ENCODE data around the gene FABP1.
A peak's percentile ranks its signal among the peaks of the same experiment; 100 is the strongest.

The FABP1 gene

DNA sequence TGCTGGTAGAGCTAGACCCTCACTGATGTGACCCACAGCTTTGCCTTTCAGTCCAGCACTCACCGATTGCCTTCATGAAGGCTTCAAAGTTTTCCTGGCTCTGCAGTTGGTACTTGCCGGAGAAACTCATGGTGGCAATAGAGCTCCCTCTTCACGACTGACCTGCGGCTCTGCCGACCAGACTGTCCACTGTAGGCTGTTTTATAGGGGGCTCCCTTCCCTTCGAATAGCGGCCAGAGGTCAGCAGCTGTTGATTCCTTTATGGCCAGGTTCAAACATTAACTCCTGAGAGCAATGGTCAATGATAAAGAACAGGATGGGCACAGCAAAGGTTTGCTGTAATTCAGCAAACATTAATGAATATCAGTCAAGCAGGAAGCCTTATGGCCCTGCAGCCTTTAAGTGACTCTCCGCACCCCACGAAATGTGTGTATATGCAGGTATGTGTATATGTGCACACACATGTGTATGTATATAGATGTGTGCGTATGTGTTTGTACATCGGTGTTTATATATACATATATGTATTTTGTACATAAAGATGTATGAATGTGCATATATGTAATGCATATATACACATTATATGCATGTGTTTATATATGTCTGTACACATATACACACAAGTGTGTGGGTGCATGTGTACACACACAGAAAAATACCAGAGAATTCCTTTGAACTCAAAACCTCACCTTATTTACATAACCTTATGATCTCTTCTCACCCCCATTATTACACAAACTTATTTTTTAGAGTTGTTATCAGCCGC is at the start of gene FABP1:
Gene FABP1 (minus strand): TSS at position 175 of the 766 bp plus-strand sequence. CDS start 45 bp downstream, at position 130.
- no peak for DNase-seq

DNA sequence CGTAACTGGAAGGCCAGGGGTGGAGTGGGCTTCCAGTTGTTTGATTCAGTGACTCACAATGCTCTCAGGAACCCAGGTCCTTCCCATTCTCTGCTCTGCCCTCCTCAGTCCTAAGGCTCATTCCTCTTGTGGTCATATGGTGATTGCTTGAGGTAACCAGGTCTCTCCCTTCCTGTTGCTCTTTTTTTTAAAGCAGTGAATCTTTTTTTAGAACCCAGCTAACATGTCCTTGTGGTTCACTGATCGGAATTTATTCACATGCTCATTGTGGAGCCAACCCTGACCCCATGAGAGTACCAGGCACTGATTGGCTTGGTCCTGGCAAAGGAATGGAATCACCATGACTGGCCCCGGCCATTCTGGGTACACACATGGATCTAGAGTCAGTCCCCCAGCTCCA is 49.7 kb upstream of the FABP1 start:
- DNase-seq: no peak

DNA sequence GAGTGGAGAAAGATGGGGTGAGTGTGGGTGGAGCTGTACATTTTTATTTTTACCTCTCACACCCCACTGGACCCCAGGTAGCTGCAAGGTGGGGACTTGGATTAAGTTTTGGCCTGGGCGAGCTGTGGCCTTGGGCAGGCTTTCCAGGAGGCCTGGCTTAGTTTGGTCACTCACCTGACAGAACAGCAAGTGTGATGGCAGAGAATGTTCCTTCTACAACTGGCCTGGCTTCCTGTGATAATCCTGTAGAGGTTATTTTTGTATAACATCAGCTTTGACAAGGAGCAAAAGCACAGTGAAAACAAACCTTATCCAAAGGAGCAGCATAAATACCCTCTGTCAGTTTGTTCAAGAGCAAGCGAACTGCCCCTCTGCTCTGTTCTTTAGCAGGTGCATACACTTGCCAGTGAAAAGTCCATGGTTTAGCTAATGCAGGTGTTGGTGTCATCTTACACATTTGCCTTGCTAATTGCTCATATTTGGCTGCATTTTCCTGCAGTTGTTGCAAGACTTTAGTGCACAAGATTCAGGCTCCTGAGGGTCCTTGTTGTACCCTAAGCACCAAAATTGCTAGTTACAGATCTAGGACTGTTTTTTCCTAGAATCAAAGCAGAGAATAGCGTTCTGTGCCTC is 48.6 kb upstream of the FABP1 start:
- peak; percentile 1 for DNase-seq

DNA sequence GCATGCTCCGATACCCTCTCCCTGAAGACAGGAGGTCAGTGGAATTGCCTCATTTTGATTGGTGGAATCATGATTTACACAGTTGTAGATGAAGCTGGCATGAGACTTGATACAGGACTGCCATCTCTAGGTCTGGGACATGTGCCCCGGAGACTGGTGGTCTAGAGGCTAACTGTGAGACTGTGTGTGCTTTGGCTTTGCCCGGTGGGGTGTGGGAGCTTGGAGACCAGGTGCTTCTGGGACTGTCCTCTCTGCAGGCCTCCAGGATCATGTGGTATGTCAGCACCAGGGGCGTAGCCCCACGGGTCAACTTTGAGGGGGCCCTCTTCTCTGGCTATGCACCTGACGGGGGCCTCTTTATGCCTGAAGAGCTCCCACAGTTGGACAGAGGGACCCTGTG is 45.0 kb upstream of the FABP1 start:
- DNase-seq: no peak

DNA sequence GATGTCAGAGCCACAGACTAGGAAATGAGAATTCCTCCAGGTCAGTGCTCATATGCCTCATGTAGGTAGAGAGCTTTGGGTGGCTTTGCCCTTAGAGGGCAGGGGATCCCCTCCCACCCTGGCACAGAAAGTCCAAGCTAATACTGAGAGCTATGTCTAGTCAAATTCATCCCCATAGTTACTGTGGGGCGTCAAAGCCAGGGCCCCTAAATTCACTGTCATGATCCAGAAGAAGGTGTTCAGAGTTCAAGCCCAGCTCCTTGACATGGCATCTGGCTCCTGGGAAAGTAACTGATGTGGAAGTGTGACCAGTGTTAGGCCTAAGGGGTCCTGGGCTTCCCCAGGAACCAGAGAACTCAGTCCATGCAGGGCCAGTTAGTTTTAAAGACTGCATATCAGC is 44.1 kb upstream of the FABP1 start:
- DNase-seq: no peak

DNA sequence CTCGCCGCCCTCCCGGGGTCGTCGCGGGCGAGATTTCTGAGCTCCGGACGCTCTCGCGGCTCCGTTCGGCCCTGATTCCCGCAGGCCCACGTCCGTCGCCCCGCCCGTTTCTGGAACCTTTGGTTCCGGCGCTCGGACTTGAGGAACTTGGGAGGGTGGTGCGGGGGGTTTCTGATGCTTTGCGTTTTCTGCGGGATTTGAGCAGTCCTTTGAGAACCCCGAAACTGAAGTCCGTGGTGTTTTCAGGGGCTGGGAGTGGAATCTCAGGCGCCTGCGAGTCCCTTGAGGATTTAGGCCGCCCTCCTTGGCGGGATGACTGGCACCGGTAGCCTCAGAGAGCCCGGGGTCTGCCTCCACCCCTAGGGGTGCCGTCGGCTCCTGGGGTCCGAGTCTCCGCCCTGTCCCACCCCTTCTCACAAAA is 42.6 kb upstream of the FABP1 start:
- DNase-seq: no peak

DNA sequence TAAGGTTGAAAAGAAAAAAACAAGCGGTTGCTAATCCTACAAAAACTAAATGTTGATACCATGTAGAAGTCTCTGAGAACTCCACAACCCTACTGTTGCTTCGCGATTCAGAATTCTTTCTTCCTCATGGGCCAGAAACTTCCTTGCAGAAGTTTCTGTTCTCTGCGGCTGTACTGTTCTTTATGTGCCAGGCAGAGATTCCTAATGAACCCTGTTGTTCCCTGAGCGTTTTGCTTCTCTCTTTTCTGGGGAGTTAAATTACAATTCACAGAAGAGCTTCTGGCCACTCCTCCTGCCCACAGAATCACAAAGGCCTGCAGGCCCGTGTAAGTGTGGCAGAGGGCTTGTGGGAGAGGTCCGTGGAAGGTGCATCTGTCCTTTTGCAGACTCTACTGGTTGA is 40.5 kb upstream of the FABP1 start:
- DNase-seq: no peak

DNA sequence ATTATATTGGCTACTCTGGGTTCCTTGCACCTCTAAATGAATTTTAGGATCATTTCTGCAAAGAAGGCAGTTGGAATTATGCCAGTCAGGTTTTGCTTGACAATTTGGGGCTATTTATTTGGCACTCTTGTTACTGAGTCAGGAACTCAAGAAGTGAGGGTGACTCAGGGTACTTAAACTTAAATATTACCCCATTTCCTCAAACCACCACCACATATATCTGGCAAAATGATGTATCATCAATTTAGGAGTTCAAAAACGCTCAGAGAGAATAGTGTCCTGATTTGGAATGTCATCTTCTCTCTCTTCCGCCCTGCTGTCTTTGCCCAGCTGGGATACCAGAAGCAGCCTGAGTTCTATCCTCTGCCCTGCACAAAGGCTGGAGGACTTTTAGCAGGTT is 39.9 kb upstream of the FABP1 start:
- no peak for DNase-seq

DNA sequence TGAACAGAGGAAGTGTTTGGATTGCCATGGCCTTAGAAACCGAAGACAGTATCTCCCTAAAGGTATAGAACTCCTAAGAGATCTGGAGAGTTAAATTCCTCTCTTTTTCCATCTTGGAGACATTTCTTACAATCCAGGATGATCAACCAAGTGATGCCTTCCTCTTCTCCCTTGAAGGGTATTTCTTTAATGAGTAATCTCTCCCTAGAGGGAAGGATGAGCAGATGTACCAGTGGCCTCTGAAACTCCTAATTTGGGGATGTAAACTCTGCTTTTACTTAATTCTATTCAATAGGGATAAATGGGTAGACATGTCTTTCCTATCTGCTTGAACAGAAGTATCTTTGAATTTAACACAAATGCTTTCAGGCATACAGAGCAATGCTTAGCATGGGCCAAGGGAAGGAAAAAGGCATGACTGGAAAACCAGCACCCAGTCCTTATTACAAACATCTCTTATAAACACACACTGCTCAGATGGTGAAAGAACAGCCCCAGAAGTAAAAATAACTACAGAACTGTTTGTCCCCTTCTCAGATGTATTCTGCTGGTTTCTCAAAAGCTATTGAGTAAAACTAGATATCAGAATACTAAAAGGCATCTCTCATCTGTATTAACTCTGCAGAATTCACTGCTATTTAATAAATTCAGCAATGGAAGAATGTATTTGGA is 37.6 kb upstream of the FABP1 start:
- DNase-seq: no peak

DNA sequence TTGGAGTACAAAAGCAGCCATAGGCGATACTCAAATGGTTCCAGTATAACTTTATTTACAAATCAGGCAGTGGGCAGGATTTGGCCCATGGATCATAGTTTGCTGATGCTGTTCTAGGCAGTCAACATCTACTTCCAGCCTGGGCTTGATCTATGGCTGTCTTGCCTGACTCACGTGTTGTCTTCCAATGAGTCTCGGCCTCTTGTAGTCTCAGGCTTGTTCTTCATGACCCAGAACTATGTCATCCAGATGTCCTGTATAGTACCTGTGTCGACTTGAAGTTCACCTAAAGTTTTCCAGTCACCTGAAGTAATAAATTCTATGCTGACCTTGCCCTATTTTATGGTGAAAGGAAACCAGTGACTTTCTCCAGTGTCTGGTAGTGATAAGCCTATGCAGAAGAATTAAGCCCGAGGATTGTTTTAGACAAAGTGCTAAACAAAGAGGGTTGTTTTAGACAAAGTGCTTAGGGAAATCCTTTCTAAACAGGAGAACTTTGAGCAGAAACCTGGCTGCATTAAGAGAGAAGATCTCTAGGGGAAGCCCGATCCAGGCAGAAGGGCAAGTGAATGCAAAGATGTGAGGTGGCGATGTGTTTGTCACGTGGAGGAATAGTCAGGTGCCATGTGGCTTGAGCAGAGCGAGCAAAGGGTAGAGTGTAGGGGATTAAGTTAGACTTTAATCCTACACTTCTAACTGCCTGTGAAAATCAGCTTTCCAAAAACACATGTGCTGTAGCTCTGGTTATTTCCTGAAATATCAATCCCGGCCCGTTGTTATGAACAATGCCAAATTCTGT is 33.8 kb upstream of the FABP1 start:
- DNase-seq: no peak

DNA sequence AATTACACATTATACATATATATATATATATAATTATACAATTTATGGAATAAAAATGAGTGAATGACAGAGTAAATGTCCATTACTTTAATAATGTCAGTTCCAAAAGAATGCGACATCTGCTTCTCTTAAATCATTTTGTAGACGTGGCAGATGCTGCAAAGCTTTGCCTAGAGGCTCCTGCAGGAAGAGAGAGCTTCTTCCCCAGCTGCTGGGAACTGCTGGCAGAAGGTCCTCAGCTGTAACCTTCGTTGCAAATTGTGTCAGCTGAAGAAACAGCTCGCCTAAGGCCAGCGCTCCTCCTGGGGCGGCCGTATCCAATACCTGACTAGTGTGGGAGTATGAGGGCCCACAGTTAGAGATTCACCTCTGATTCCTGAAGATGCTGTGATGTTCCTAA is 32.7 kb upstream of the FABP1 start:
- no peak for DNase-seq

DNA sequence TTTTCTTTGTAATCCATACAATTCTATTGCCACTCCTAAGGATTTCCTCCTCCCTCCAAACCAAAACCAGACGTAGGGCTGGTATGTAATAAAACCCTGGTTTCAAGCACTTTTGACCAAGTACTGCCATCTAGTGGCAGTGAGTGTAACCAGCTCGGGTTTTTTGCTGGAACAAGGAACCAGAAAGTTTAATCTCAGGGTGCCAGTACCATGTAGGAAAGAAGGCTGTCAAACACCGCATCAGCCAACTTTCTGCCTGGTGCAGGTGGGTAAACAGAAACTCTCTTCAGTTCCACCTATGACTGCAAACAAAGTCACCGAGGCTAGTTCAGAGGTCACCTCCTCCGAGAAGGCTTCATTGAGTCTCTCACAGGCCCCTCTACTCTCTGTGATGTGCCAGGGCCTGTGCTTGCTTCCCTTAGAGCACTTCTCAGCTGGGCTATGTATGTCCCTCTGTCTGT is 32.1 kb upstream of the FABP1 start:
- peak; percentile 25 for DNase-seq

DNA sequence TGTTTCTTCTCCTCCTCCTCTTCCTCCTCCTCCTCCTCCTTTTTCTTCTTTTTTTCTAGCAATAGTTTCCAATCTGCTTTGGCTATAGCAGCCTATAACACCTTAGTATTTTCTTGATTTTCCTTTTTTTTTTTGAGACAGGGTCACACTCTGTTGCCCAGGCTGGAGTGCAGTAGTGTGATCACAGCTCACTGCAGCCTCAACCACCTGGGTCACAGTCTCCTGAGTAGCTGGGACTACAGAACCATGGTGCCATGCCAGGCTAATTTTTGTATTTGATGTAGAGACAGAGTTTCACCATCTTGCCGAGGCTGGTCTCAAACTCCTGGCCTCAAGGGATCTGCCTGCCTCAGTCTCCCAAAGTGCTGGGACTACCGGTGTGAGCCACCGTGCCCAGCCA is 31.6 kb upstream of the FABP1 start:
- no peak for DNase-seq

DNA sequence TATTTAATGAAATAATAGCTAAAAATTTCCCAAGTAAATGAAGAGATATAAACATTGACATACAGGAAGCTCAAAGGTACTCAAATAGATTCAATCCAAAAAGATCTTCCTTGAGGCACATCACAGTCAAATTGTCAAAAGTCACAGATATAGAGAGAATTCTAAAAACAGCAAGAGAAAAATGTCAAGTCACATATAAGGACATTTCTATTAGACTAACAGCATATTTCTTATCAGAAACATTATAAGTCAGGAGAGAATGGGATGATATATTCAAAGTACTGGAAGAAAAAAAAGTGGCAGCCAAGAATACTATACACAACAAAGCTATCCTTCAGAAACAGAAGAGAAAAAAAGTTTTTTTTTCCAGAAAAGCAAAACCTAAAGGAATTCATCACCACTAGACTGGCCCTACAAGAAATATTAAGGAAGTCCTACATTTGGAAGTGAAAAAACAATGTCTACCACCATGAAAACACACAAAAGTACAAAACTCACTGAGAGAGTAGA is 21.1 kb upstream of the FABP1 start:
- no peak for DNase-seq

DNA sequence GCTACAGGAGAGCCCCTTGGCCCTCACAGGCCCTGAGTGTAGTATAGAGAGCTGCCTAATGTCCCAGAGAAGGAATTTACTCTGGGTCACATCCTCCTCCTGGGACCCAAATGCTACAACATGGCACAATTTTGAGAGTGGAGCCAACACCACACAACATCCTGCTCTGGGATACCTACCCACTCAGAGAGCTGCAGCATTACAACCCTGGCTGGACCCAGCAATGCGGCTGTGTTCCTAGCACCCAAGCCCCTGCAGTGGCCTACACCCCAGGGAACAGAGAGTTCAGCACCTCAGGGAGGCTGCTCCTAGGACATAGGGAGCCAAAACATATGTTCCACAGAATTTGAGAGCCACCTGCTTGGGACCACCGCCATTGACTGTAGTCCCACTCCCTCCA is 19.3 kb upstream of the FABP1 start:
- DNase-seq: no peak

DNA sequence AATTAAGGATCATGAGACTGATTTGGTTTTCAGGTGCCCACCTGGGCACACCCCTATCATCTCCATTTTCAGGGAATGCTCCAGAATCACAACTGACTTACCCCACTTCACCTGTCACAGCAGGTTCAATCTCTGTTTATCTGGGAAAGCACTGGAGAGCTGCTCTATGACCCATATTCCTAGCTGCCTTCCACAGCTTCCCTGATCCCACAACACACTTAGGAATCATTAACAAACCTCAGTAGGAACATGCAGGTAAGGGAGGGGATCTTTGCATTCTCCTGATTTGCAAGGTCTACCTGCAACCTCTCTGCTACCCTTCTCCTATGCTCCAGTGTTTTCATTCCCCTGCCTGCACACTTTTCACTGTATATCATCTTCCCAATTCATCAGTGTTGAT is 18.7 kb upstream of the FABP1 start:
- DNase-seq: no peak

DNA sequence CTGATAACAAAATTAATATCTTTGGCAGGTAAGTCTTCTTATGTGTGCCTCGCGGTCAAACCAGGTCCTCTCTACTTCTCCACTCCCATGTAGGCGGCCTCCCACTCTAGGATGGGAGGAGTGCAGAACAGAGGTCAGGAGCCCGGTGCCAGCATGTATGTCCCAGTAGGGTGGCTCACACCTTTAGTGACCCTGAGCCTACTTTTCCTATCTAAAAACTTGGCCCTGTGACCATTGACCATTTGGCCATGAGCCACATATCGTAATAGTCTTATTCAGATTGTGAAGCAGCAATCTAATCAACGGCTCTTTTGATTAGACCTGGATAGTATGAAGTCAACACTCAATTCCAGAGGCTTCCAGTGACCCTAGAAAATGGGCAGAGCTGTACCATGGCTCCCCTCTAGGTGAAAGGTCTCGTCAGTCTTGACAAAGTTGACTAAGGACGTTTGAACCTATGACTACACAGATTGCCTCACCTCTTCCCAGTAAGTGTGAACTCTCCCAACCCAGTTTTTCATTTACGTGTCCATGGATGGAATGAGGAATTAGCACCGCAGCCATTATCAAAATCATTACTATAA is 17.1 kb upstream of the FABP1 start:
- DNase-seq: no peak

DNA sequence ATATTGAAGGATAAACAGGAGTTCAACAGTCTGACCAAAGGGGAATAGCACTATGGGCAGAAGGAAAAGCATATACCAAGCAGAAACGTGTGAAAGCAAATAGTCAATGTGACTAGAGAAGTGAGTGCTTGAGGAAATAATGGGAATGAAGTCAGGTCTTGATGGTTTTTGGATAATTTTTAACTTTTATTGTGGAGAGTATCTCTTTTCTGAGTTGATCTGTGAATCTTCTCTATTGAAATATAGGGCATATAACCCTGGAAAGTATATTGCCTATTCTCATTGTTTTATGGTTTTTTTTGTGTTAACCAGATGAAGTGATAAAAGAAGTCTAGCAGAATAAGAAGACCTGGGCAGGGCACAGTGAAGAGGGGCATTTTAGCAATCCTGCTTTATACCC is 16.4 kb upstream of the FABP1 start:
- DNase-seq: no peak

DNA sequence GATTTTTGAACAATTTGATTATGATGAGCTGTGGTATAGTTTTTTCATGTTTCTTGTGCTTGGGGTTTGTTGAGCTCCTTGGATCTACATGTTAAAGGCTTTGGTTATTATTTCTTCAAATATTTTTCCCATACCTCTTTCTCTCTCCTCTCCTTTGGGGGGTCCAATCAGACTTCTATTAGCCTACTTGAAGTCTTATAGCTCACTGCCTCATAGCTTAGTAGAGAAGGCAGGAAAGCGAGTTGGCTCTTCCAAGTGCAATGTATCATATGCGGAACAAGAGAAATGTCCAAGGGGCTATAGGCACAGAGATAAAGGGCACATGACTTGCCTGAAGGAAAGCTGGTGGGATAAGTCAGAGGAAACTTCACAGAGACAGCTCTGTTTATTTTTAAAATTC is 14.1 kb upstream of the FABP1 start:
- no peak for DNase-seq

DNA sequence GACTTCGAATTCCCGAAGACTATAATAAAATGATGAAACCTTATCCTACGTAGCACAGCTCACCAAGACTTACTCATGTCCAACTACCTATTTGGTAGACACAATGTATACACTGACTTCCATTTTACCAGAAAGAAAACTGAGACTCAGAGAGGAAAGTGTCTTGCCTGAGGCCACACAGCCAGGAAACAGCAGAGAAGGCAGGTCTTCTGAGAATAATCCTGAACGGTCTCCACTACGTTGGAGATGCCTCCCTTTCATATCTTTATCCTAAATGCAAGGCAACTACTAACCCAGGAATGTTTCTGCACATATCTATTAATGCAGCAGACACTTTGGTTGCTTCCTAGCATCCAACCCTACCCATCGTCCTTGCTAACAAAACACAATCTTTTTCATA is 11.9 kb upstream of the FABP1 start:
- no peak for DNase-seq

DNA sequence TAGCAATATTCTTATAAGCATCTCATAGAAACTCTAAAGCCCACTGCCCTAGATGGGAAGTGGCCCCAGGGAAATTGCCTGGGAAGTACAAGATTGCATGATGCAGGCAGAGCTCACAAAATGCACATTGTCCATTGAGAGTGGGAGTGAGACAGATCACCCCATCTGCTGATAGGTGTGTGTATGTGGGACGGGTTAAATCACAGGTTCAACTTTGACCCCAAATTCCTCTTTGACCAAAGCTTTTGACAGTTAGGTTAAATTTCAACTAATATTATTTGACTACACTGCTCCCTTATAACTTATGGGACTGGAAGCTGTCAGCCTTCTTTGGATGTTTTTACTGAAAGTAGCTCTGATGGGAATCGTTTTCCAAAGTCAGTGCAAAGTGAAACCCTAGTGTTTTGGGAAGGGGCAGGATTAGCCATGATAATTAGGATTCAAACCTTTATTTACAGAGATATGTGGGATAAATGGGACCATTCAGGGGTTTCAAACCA is 11.4 kb upstream of the FABP1 start:
- no peak for DNase-seq

DNA sequence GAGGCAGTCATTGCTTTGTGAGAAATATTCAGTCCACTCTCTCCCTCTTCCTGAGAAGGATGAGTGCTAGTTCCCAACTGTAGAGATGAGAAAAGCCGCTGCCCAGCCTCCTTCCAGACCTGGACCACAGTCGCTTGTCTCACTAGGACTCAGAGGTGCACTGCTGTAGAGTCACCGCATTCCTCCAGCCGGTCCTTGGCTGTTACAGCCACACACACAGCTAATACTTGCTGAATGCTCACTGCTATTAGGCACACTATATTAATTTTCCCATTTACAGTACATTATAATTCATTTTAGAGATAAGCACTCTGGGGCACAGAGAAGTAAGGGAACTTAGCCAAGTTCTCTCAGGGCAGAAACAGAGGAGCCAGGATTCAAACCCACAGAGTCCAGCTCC is 10.0 kb upstream of the FABP1 start:
- no peak for DNase-seq

DNA sequence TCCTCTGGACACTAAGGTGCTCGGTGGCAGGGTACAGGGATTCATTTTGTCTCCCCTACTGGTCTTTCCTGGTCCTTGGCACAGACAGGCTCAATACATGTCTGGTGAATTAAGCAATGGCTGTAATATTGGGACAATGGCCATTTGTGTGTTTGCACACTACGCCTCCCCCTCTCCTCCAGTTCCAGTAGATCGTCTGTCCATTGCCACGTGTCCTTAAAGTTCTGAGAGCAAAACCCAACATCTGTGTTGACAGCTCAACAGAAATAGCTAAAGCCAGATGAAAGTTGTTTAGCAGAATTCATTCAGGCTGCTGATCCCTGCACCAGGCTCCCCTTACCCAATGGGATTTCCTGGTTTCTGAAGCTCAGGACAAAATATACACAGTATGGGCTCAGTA is 9.0 kb upstream of the FABP1 start:
- no peak for DNase-seq
